ENCODE measurements around the gene TNFRSF13B. TPM values are rescaled to one million over a fixed set of nuclear protein-coding genes. Genes with fewer than 3 reads are reported as not detected.
"Not testable (repeated sequence)": the region's sequence is repeated elsewhere in the genome, so short reads cannot be mapped to it uniquely, and the experiment has no call there.

The TNFRSF13B gene
- total and polyA plus RNA-seq, 2 donors (not counting 3 experiments of a cell fraction or from before 2014, with no cell fraction given), result not detected

DNA sequence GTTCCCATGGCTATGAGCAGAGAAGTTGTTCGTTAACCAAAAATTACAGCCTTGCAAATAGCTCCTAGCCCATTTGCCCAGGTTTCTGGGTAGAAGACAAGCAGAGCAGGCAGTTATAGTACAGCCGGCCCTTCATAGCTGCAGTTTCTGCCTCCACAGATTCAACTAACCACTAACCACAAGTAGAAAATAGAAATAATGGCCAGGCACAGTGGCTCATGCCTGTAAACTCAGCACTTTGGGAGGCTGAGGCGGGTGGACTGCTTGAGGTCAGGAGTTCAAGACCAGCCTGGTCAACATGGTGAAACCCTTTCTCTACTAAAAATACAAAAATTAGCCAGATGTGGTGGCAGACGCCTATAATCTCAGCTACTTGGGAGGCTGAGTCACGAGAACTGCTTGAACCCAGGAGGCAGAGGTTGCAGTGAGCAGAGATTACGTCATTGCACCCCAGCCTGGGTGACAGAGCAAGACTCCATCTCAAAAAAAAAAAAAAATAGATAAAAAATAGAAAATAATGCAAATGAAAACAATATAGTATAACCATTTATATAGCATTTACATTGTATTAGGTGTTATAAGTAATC is 7.4 kb upstream of the TNFRSF13B start:
- H3K4me2 ChIP-seq (ENCODE audit: insufficient read depth, low read length); H3K9ac ChIP-seq (replicated peaks; ENCODE audit: extremely low read depth, insufficient read depth, low read length); H3K4me3 ChIP-seq (replicated peaks in 1 of 3; ENCODE audit: insufficient read depth in 1 of 3, low read depth in 1 of 3, low read length in 3 of 3); dilution Hi-C loops (cut with MboI; ENCODE audit: extremely low pct_ligation_motif_present, low sequenced_read_pairs); FAIRE-seq; H2AFZ ChIP-seq (ENCODE audit: low read depth, low read length); DNase-seq (ENCODE audit: low read depth, low spot score); H3K4me1 ChIP-seq (ENCODE audit: control insufficient read depth, extremely low read depth, insufficient read depth, low read length); H4K20me1 ChIP-seq (replicated peaks; ENCODE audit: control insufficient read depth, extremely low read depth, insufficient read depth, low read length); H3K79me2 ChIP-seq (ENCODE audit: control insufficient read depth, insufficient read depth, low read length); H3K9me3 ChIP-seq (replicated peaks; ENCODE audit: control insufficient read depth, insufficient read depth, low read length); BruUV-seq (replicated peaks); H3K9me1 ChIP-seq (replicated peaks; ENCODE audit: control insufficient read depth, extremely low read depth, insufficient read depth, low read length); POLR2A ChIA-PET; H3K27ac ChIP-seq (ENCODE audit: insufficient read depth, low read depth, low read length); H3K36me3 ChIP-seq (ENCODE audit: control insufficient read depth in 2 of 2, extremely low read depth in 1 of 2, insufficient read depth in 2 of 2, low read length in 2 of 2); intact Hi-C loops (cut with micrococcal nuclease): not testable (repeated sequence)
- CTCF ChIA-PET, result interaction anchor here (9.7 kb wide), 1 partner anchor 13 kb away, joined by 100 read pairs; no protein-coding TSS in a partner anchor
- peaks cover 6 to 13% of the 10 kb centered on the region in 2 experiments for H3K27me3 ChIP-seq (ENCODE audit: control insufficient read depth in 2 of 2, insufficient read depth in 2 of 2, low read length in 2 of 2)

DNA sequence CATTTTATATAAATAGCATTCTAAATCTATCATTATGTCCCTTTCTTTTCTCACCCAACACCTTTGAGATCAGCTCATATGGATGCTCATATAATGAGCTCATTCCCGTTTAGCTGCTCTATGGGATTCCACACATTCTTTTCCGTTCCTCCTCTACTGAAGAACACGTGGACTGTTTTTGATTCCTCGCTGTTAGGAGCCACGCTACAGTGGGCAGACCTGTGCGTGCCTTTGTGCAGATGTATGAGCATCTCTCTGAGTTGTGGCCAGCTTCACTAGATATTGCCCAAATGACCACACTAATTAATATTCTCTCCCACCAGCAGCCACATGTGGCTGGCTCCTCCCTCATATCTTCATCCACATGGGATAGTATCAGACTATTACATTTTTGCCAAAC is 6.0 kb upstream of the TNFRSF13B start:
- no peak overlapping the region for H2AFZ ChIP-seq (ENCODE audit: low read depth, low read length)
- POLR2A ChIA-PET, result no interaction called here
- no peak overlapping the region for H3K4me2 ChIP-seq (ENCODE audit: insufficient read depth, low read length)

More for the DNA sequence above, 6.0 kb upstream of the TNFRSF13B start:
- no peaks in the 10 kb centered on the region for H3K4me1 ChIP-seq (ENCODE audit: control insufficient read depth, extremely low read depth, insufficient read depth, low read length)
- H3K9ac ChIP-seq (replicated peaks; ENCODE audit: extremely low read depth, insufficient read depth, low read length), result no peak overlapping the region
- FAIRE-seq, result no peak
- CTCF ChIA-PET, result interaction anchor here (0.8 to 9.7 kb wide), 2 partner anchors 10 to 14 kb away, joined by 3 to 100 read pairs; no protein-coding TSS in a partner anchor
- H3K79me2 ChIP-seq (ENCODE audit: control insufficient read depth, insufficient read depth, low read length), result no peaks in the 10 kb centered on the region
- peaks cover 6 to 8% of the 10 kb centered on the region in 2 experiments for H3K27me3 ChIP-seq (ENCODE audit: control insufficient read depth in 2 of 2, insufficient read depth in 2 of 2, low read length in 2 of 2)
- no peaks in the 10 kb centered on the region for H3K36me3 ChIP-seq (ENCODE audit: control insufficient read depth in 2 of 2, extremely low read depth in 1 of 2, insufficient read depth in 2 of 2, low read length in 2 of 2)
- no peak overlapping the region for H3K27ac ChIP-seq (ENCODE audit: insufficient read depth, low read depth, low read length)
- H3K4me3 ChIP-seq (replicated peaks in 1 of 3; ENCODE audit: insufficient read depth in 1 of 3, low read depth in 1 of 3, low read length in 3 of 3), result no peak overlapping the region
- BruUV-seq (replicated peaks), result no TSS peak
- dilution Hi-C loops (cut with MboI; ENCODE audit: extremely low pct_ligation_motif_present, low sequenced_read_pairs) (no loop called here), intact Hi-C loops (cut with micrococcal nuclease) (no loop called here)
- H3K9me1 ChIP-seq (replicated peaks; ENCODE audit: control insufficient read depth, extremely low read depth, insufficient read depth, low read length), result no peaks in the 10 kb centered on the region
- H3K9me3 ChIP-seq (replicated peaks; ENCODE audit: control insufficient read depth, insufficient read depth, low read length), result no peaks in the 10 kb centered on the region
- H4K20me1 ChIP-seq (replicated peaks; ENCODE audit: control insufficient read depth, extremely low read depth, insufficient read depth, low read length), result no peaks in the 10 kb centered on the region
- DNase-seq (ENCODE audit: low read depth, low spot score), result no peak
- TF ChIP-seq MYC (IDR thresholded peaks at IDR 0.05; ENCODE audit: low read depth, low read length), result no peak
- TF ChIP-seq, protein P1, sequence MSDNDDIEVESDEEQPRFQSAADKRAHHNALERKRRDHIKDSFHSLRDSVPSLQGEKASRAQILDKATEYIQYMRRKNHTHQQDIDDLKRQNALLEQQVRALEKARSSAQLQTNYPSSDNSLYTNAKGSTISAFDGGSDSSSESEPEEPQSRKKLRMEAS (IDR thresholded peaks at IDR 0.05; ENCODE audit: insufficient read depth, insufficient read length), result no peak
- no peak for TF ChIP-seq POLR2A (IDR thresholded peaks at IDR 0.05; ENCODE audit: low read depth, low read length)
- TF ChIP-seq, protein P2, sequence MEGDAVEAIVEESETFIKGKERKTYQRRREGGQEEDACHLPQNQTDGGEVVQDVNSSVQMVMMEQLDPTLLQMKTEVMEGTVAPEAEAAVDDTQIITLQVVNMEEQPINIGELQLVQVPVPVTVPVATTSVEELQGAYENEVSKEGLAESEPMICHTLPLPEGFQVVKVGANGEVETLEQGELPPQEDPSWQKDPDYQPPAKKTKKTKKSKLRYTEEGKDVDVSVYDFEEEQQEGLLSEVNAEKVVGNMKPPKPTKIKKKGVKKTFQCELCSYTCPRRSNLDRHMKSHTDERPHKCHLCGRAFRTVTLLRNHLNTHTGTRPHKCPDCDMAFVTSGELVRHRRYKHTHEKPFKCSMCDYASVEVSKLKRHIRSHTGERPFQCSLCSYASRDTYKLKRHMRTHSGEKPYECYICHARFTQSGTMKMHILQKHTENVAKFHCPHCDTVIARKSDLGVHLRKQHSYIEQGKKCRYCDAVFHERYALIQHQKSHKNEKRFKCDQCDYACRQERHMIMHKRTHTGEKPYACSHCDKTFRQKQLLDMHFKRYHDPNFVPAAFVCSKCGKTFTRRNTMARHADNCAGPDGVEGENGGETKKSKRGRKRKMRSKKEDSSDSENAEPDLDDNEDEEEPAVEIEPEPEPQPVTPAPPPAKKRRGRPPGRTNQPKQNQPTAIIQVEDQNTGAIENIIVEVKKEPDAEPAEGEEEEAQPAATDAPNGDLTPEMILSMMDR (IDR thresholded peaks at IDR 0.05; ENCODE audit: extremely low read depth in 1 of 2, insufficient read depth in 1 of 2, low read depth in 1 of 2, low read length in 2 of 2), result no peak
- no peak for TF ChIP-seq EZH2 (IDR thresholded peaks at IDR 0.05; ENCODE audit: borderline replicate concordance, low read depth, low read length, severe bottlenecking)
- TF ChIP-seq GATA2 (IDR thresholded peaks at IDR 0.05; ENCODE audit: insufficient read depth, insufficient read length, low read depth, low read length), result no peak
- no peak for TF ChIP-seq FOS (IDR thresholded peaks at IDR 0.05; ENCODE audit: borderline replicate concordance, insufficient read depth, low read length)
- TF ChIP-seq JUN (IDR thresholded peaks at IDR 0.05; ENCODE audit: borderline replicate concordance, insufficient read depth, insufficient read length, low read depth), result no peak
- TF ChIP-seq POLR2AphosphoS5 (IDR thresholded peaks at IDR 0.05; ENCODE audit: insufficient read depth, low read depth, low read length), result no peak
